Measurements from ENCODE around the gene SFSWAP.

SFSWAP gene

DNA sequence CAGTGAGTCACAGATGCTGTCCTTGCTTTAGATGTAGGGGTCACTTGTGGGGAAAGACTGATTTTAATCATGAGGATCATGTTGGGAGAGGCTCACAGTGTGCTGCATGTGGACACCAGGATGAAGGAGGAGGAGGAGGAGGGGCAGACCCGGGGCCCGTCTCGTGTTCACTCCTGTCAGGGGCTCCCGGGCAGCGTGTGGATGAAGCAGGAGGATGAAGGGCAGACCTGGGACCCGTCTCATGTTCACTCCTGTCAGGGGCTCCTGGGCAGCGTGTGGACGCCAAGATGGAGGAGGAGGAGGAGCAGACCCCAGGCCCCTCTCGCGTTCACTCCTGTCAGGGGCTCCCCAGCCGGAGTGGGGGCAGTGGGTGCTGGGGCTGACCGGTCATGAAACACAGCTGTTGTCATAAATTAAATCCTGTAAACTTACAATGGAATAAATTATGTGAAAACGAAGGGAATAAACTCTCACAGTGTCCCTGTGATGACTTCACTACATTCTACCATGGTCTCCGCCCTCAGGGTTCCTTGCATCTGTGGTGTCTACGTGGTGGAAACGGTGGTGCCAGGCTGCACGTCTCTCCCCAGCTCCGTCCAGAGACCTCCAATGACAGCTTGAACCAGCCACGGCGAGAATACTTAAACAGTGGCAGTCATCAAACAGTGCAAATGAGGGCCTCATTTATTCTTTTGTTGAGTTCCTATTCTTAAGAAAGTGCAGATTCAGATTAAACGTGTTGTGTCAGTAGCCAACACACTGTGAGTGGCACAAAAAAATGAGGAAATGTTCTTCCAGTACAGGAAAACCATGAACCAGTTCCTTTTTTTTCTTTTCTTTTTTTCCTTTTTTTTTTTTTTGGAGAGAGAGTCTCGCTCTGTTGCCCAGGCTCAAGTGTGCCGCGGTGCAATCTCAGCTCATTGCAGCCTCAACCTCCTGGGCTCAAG lies 37.7 kb upstream of the SFSWAP start:
- TF ChIP-seq TAF1 (IDR thresholded peaks at IDR 0.05; ENCODE audit: borderline replicate concordance, insufficient read depth, low read length), result no peak
- TF ChIP-seq POLR2AphosphoS5 (IDR thresholded peaks at IDR 0.05; ENCODE audit: low read depth, low read length), result no peak
- TF ChIP-seq, protein P1, sequence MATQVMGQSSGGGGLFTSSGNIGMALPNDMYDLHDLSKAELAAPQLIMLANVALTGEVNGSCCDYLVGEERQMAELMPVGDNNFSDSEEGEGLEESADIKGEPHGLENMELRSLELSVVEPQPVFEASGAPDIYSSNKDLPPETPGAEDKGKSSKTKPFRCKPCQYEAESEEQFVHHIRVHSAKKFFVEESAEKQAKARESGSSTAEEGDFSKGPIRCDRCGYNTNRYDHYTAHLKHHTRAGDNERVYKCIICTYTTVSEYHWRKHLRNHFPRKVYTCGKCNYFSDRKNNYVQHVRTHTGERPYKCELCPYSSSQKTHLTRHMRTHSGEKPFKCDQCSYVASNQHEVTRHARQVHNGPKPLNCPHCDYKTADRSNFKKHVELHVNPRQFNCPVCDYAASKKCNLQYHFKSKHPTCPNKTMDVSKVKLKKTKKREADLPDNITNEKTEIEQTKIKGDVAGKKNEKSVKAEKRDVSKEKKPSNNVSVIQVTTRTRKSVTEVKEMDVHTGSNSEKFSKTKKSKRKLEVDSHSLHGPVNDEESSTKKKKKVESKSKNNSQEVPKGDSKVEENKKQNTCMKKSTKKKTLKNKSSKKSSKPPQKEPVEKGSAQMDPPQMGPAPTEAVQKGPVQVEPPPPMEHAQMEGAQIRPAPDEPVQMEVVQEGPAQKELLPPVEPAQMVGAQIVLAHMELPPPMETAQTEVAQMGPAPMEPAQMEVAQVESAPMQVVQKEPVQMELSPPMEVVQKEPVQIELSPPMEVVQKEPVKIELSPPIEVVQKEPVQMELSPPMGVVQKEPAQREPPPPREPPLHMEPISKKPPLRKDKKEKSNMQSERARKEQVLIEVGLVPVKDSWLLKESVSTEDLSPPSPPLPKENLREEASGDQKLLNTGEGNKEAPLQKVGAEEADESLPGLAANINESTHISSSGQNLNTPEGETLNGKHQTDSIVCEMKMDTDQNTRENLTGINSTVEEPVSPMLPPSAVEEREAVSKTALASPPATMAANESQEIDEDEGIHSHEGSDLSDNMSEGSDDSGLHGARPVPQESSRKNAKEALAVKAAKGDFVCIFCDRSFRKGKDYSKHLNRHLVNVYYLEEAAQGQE (IDR thresholded peaks at IDR 0.05; ENCODE audit: insufficient read depth in 1 of 2, low read depth in 2 of 2, low read length in 2 of 2), result no peak
- no peak for TF ChIP-seq SIN3A (IDR thresholded peaks at IDR 0.05; ENCODE audit: borderline replicate concordance, insufficient read depth, low read length)
- no peak for TF ChIP-seq FOXP2 (optimal IDR thresholded peaks at IDR 0.05; ENCODE audit: borderline replicate concordance, extremely low read depth, extremely low read length, insufficient read depth)

DNA sequence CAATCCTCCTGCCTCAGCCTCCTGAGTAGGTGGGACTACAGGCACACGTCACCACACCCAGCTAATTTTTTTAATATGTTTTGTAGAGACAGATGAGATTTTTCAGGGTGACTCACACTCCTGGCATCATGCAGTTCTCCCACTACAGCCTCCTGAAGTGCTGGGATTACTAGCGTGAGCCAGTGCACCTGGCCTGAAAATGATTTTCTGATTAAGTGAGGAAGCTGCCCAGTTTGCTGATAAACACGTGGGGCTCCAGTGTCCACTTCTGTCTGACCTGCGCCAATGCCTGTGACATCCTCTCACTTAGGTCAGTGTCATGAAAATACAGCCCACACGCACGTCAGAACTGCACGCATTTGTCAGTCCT lies 37.0 kb upstream of the SFSWAP start:
- TF ChIP-seq SIN3A (IDR thresholded peaks at IDR 0.05; ENCODE audit: borderline replicate concordance, insufficient read depth, low read length) (no peak), FOXP2 (optimal IDR thresholded peaks at IDR 0.05; ENCODE audit: borderline replicate concordance, extremely low read depth, extremely low read length, insufficient read depth) (no peak), POLR2AphosphoS5 (IDR thresholded peaks at IDR 0.05; ENCODE audit: low read depth, low read length) (no peak), TAF1 (IDR thresholded peaks at IDR 0.05; ENCODE audit: borderline replicate concordance, insufficient read depth, low read length) (no peak)
- TF ChIP-seq, protein P1 (IDR thresholded peaks at IDR 0.05; ENCODE audit: insufficient read depth in 1 of 2, low read depth in 2 of 2, low read length in 2 of 2), result no peak

DNA sequence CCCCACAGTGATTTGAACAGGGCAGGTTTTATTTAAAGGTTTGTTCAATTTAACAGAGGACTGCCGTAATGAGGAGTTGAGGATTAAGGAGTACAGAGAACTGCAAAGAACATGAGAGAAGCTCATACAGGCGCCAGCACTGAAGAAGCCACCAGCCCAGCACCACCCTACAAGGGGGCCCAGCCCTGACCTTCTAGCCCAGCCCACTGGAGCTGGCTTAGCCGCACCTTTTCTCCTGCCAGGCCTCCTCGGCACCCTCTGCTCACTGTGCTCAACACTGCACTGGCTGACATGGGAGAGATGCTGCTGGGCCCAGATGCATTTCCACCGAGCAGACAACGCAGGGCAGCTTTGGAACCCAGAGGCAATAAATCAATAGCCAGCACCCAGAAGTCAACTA lies 36.5 kb upstream of the SFSWAP start:
- no peak for TF ChIP-seq POLR2AphosphoS5 (IDR thresholded peaks at IDR 0.05; ENCODE audit: low read depth, low read length)
- TF ChIP-seq FOXP2 (optimal IDR thresholded peaks at IDR 0.05; ENCODE audit: borderline replicate concordance, extremely low read depth, extremely low read length, insufficient read depth), result no peak
- TF ChIP-seq TAF1 (IDR thresholded peaks at IDR 0.05; ENCODE audit: borderline replicate concordance, insufficient read depth, low read length), result no peak
- no peak for TF ChIP-seq SIN3A (IDR thresholded peaks at IDR 0.05; ENCODE audit: borderline replicate concordance, insufficient read depth, low read length)
- TF ChIP-seq, protein P1 (IDR thresholded peaks at IDR 0.05; ENCODE audit: insufficient read depth in 1 of 2, low read depth in 2 of 2, low read length in 2 of 2), result no peak

DNA sequence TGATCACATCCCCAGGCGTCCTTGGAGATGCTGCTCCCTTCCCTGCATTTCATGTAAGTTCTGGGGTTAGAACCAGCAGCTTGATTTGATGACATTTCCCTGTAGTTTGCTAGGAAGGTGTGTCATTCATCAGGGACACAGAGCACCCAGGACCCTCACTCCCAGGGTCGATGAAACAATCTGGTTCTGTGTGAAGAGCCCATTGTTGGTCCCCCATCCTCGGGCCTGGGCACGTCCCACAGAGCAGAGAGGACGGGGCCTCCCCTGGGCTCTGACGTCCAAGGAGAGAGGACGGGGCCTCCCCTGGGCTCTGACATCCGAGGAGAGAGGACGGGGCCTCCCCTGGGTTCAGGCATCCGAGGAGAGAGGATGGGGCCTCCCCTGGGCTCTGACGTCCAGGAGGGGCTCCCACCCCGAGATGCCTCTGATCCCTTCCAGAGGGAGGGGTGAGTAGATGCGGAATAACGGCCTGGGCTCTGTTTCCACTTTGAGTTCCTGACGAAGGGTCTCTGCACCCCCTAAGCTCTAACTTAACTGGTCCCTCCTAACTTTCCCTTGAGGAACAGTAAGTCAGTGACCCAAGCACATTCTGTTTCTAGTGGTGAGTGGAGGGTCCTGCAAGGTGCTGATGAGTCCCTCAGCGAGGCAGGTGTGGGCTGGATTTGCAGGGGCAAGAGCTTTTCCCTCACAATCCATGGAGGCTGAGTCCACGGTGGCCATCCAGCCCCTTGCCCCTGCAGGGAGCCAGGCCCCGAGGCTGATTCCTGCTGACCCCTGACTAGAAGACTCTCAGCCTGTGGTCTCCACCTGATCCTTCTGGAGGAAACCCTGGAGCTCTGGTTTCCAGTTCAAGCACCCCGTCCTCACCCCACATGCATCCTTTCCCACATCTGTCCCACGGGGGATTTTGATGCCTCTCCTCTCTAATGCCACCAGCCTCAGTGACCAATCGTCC lies 35.5 kb upstream of the SFSWAP start:
- TF ChIP-seq FOXP2 (optimal IDR thresholded peaks at IDR 0.05; ENCODE audit: borderline replicate concordance, extremely low read depth, extremely low read length, insufficient read depth) (no peak), SIN3A (IDR thresholded peaks at IDR 0.05; ENCODE audit: borderline replicate concordance, insufficient read depth, low read length) (no peak)

DNA sequence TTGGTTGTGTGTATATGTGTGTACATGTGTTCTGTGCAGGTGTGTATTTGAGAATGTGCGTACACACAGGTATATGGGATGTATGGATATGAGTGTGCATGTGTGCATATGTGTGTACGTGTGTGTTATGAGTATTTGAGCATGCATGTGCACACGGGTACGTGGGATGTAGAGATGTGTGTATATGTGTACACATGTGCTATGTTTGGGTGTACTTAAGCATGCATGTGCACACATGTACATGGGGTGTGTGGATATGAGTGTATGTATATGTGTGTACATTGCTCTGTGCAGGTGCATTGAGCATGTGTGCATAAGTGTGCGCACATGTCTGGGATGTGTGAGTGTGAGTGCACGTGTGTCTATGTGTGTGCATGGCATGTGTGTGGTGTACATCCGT lies 34.3 kb upstream of the SFSWAP start:
- TF ChIP-seq TAF1 (IDR thresholded peaks at IDR 0.05; ENCODE audit: borderline replicate concordance, insufficient read depth, low read length), result no peak
- TF ChIP-seq, protein P1 (IDR thresholded peaks at IDR 0.05; ENCODE audit: insufficient read depth in 1 of 2, low read depth in 2 of 2, low read length in 2 of 2), result no peak
- no peak for TF ChIP-seq POLR2AphosphoS5 (IDR thresholded peaks at IDR 0.05; ENCODE audit: low read depth, low read length)
- TF ChIP-seq SIN3A (IDR thresholded peaks at IDR 0.05; ENCODE audit: borderline replicate concordance, insufficient read depth, low read length), result no peak
- no peak for TF ChIP-seq FOXP2 (optimal IDR thresholded peaks at IDR 0.05; ENCODE audit: borderline replicate concordance, extremely low read depth, extremely low read length, insufficient read depth)
